ENCODE measurements around the gene HDAC5. TPM values are rescaled to one million over a fixed set of nuclear protein-coding genes. Genes with fewer than 3 reads are reported as not detected.

Gene HDAC5
- total RNA-seq, 4 donors from 2014 or later: 42.4 to 71.0 (median 48.4) TPM

DNA sequence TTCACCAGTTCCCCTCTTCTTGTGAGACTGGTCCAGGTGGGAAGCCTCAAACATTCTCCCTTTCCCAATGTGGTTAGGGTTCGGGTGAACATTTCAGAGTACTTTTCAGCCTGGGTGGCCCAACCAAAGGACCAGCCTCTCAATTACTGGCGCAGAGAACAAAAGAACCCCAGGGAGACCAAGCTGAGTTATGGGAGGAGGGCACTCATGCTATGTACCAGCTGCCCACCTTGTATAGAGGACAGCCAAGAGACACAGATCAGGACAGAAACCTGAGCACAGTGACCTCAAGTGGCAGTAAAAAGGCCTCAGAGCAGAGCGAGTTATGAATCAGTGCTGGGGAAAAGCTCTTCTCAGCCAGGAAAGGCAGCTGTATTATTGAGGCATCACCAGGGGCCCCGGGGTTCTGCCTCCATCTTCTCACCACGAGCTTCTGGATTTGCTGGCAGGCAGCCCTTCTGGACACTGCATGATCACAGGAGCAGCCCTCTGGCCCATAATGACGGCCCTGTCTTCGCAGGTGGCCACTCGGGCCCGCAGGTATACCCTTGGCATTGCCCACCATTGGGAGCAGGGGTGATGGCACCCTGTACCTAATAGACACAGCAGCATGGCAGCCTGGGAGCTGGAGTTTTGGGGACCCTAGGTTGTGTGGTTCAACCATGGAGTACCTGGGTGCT is 49.1 kb downstream of the HDAC5 start:
- DNase-seq: no peak
- no peak overlapping the region for H3K27ac ChIP-seq
- H3K9me3 ChIP-seq: no peaks in the 10 kb centered on the region
- TF ChIP-seq, protein P1, sequence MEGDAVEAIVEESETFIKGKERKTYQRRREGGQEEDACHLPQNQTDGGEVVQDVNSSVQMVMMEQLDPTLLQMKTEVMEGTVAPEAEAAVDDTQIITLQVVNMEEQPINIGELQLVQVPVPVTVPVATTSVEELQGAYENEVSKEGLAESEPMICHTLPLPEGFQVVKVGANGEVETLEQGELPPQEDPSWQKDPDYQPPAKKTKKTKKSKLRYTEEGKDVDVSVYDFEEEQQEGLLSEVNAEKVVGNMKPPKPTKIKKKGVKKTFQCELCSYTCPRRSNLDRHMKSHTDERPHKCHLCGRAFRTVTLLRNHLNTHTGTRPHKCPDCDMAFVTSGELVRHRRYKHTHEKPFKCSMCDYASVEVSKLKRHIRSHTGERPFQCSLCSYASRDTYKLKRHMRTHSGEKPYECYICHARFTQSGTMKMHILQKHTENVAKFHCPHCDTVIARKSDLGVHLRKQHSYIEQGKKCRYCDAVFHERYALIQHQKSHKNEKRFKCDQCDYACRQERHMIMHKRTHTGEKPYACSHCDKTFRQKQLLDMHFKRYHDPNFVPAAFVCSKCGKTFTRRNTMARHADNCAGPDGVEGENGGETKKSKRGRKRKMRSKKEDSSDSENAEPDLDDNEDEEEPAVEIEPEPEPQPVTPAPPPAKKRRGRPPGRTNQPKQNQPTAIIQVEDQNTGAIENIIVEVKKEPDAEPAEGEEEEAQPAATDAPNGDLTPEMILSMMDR (IDR thresholded peaks at IDR 0.05): no peak
- TF ChIP-seq POLR2A (IDR thresholded peaks at IDR 0.05): no peak
- H3K4me1 ChIP-seq: peaks cover 0 to 14% (median 9%) of the 10 kb centered on the region in 4 donors
- H3K27me3 ChIP-seq: no peaks in the 10 kb centered on the region
- no peak overlapping the region for H3K4me3 ChIP-seq
- H3K36me3 ChIP-seq: peaks cover 0 to 54% (median 0%) of the 10 kb centered on the region in 3 donors

DNA sequence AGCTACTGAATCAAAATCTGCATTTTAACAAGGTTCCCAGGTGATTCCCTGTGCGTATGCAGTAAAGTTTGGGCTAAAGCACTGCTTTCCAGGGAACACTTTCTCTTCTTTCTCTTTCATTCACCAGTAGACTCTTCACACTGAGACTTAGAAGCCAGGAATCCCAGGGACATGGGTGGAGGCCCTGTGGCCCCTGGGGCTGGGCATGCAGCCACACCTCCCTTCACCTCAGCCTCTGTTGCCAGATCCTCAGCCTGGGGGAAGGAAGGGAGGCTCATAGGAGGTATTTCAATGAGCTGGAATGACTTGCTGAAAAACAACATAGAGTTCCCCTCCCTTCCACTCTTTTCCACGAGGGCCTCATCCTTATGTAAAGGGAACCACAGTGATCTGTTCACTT is 51.7 kb downstream of the HDAC5 start:
- peaks cover 0 to 28% (median 0%) of the 10 kb centered on the region in 3 donors for H3K36me3 ChIP-seq
- peak overlapping the region in 2 of 4 donors; percentile 73 to 77 for H3K4me3 ChIP-seq
- no peaks in the 10 kb centered on the region for H3K9me3 ChIP-seq
- peaks cover 3 to 24% (median 12%) of the 10 kb centered on the region in 4 donors for H3K4me1 ChIP-seq
- H3K27me3 ChIP-seq: no peaks in the 10 kb centered on the region
- TF ChIP-seq POLR2A (IDR thresholded peaks at IDR 0.05): no peak
- TF ChIP-seq, protein P1 (IDR thresholded peaks at IDR 0.05): no peak
- no peak for DNase-seq
- H3K27ac ChIP-seq: peak overlapping the region in 2 of 4 donors; percentile 84 to 91

DNA sequence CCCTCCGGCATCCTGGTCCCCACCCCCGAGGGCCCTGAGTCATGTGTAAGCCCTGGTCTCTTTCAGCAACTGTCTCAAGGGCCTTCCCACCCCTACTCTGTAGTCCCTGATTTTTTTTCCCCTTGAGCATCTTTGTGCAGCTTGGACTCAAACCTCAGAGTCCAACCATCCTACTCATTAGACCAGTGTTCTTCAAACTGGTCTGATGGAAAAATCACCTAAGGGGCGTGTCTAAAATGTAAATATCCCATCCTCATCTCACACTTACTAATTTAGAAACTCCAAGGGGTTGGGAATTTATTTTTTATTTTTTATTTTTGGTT is 52.3 kb downstream of the HDAC5 start:
- peak overlapping the region; percentile 81 to 91 (median 84) for H3K27ac ChIP-seq
- no peaks in the 10 kb centered on the region for H3K27me3 ChIP-seq
- no peaks in the 10 kb centered on the region for H3K9me3 ChIP-seq
- DNase-seq: peak in 1 of 3 donors; percentile 51
- H3K4me3 ChIP-seq: peak overlapping the region; percentile 73 to 83 (median 77)
- no peak for TF ChIP-seq POLR2A (IDR thresholded peaks at IDR 0.05)
- TF ChIP-seq, protein P1 (IDR thresholded peaks at IDR 0.05): no peak
- peaks cover 0 to 22% (median 0%) of the 10 kb centered on the region in 3 donors for H3K36me3 ChIP-seq
- H3K4me1 ChIP-seq: peaks cover 3 to 25% (median 12%) of the 10 kb centered on the region in 4 donors

- Histone ChIP-seq H3K27me3 (no peaks in the 10 kb centered on the region), H3K4me1 (peaks cover 3 to 27% (median 12%) of the 10 kb centered on the region in 4 donors), H3K36me3 (peaks cover 0 to 17% (median 0%) of the 10 kb centered on the region in 3 donors), H3K27ac (peak within 1 kb of the TSS; percentile 81 to 91 (median 84)), H3K9me3 (no peaks in the 10 kb centered on the region), H3K4me3 (peak within 1 kb of the TSS; percentile 73 to 83 (median 77))
- DNase-seq: peak; percentile 93 to 98 (median 96)
- TF ChIP-seq, protein P1 (IDR thresholded peaks at IDR 0.05): peak in 4 of 6 experiments; percentile 26 to 35 (median 30)
- peak; percentile 59 to 79 for TF ChIP-seq POLR2A (IDR thresholded peaks at IDR 0.05)
These were observed 52.8 kb downstream of the HDAC5 start, which contains the start of gene G6PC3 for GRCh38 chr17:44070455-44071197. Gene G6PC3 (plus strand): TSS chr17:44070735. CDS start chr17:44070966, 231 bp downstream.

GRCh38 chr17:44069974-44070454 is 53.4 kb downstream of the HDAC5 start:
- peak overlapping the region; percentile 73 to 83 (median 77) for H3K4me3 ChIP-seq
- no peak for DNase-seq
- no peaks in the 10 kb centered on the region for H3K27me3 ChIP-seq
- no peak for TF ChIP-seq POLR2A (IDR thresholded peaks at IDR 0.05)
- TF ChIP-seq, protein P1 (IDR thresholded peaks at IDR 0.05): no peak
- no peaks in the 10 kb centered on the region for H3K9me3 ChIP-seq
- H3K27ac ChIP-seq: peak overlapping the region; percentile 81 to 91 (median 84)
- H3K4me1 ChIP-seq: peaks cover 3 to 33% (median 12%) of the 10 kb centered on the region in 4 donors
- H3K36me3 ChIP-seq: peaks cover 0 to 11% (median 0%) of the 10 kb centered on the region in 3 donors
